ENCODE measurements around the gene ANXA11. TPM values are rescaled to one million over a fixed set of nuclear protein-coding genes. Genes with fewer than 3 reads are reported as not detected.

ANXA11 gene
- total and polyA plus RNA-seq, 3 experiments from 2014 or later: 211 to 292 (median 217) TPM

DNA sequence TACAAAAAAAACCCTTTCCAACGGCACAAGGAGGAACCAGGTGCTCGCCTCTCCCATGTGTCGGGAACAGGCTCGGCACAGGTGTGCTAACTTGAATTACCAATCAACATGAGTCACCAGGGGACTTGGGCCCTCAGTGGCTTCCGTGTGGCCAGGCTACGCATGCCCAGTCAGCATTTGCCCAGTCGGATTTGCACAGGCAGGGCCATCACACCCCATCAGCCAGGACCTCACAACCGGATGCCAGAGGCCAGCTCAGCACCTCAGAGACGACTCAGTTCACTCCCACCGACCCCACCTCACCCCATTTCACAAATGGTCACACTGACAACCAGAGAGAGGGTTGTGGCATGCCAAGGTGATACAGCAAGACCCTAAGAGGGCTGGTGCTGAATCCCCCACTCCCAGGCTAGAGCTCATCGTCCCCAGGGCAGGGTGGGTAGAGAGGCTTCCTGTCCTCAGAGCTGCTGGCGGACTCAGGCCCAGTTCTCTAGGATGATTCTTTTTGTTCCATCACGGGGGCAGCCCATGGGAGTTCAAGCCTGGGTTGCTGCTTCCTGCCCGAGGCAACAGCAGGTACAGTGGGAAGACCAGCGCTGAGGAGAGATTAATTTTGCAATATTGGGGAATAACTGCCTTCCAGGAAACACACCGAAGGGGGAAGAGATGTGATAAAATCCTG lies 13.6 kb downstream of the ANXA11 start:
- no peak overlapping the region for H3K4me3 ChIP-seq (ENCODE audit: low read length)

GRCh38 chr10:80188713-80189112 lies 16.6 kb downstream of the ANXA11 start:
- Mint-ChIP-seq H3K27ac (peak overlapping the region; percentile 85 to 94 (median 92)), H3K4me1 (peaks cover 76 to 89% (median 89%) of the 10 kb centered on the region in 3 donors), H3K27me3 (no peaks in the 10 kb centered on the region), H3K36me3 (peaks cover 0 to 26% (median 7%) of the 10 kb centered on the region in 3 donors), H3K9me3 (no peaks in the 10 kb centered on the region), H3K4me3 (peak overlapping the region in 6 of 7 donors; percentile 34 to 71 (median 59))
- H3K4me3 ChIP-seq (ENCODE audit: low read length): peak overlapping the region; percentile 49
- ChIA-PET CTCF (interaction anchor here (1.3 to 2.5 kb wide), 5 partner anchors 9 to 45 kb away, joined by 3 to 50 read pairs (median 12); partner anchors contain the start of gene ANXA11), POLR2A (interaction anchor here (0.8 to 2.4 kb wide), 4 partner anchors 8 to 45 kb away, joined by 5 to 66 read pairs (median 10); partner anchors contain the start of gene ANXA11)
- H3K27ac ChIP-seq (ENCODE audit: low read depth, low read length): peak overlapping the region; percentile 68
- H3K36me3 ChIP-seq (ENCODE audit: insufficient read depth, low read length): no peaks in the 10 kb centered on the region
- H3K9me3 ChIP-seq (ENCODE audit: low read length): no peaks in the 10 kb centered on the region
- no peak for DNase-seq
- H3K27me3 ChIP-seq (ENCODE audit: insufficient read depth, low read length, poor library complexity, severe bottlenecking): no peaks in the 10 kb centered on the region
- H3K4me1 ChIP-seq (ENCODE audit: insufficient read depth, low read length): peaks cover 85% of the 10 kb centered on the region

More for the DNA sequence above, 13.6 kb downstream of the ANXA11 start:
- H3K4me1 Mint-ChIP-seq: peaks cover 73 to 89% (median 85%) of the 10 kb centered on the region in 3 donors
- peak in 1 of 5 donors; percentile 21 for DNase-seq
- peaks cover 84% of the 10 kb centered on the region for H3K4me1 ChIP-seq (ENCODE audit: insufficient read depth, low read length)
- no peaks in the 10 kb centered on the region for H3K9me3 ChIP-seq (ENCODE audit: low read length)
- H3K27me3 Mint-ChIP-seq: no peaks in the 10 kb centered on the region
- peaks cover 0 to 33% (median 10%) of the 10 kb centered on the region in 3 donors for H3K36me3 Mint-ChIP-seq
- H3K27me3 ChIP-seq (ENCODE audit: insufficient read depth, low read length, poor library complexity, severe bottlenecking): no peaks in the 10 kb centered on the region
- CTCF ChIA-PET: interaction anchor here (1.0 to 1.5 kb wide), 4 partner anchors 10 to 113 kb away, joined by 3 to 7 read pairs (median 4); partner anchors contain the start of gene TMEM254
- POLR2A ChIA-PET: interaction anchor here (0.7 kb wide), 1 partner anchor 14 kb away, joined by 4 read pairs; the partner anchor contains the start of gene ANXA11
- H3K9me3 Mint-ChIP-seq: no peaks in the 10 kb centered on the region
- H3K27ac ChIP-seq (ENCODE audit: low read depth, low read length): no peak overlapping the region
- H3K36me3 ChIP-seq (ENCODE audit: insufficient read depth, low read length): peaks cover 10% of the 10 kb centered on the region
- peak overlapping the region in 6 of 7 donors; percentile 18 to 81 (median 54) for H3K4me3 Mint-ChIP-seq
- H3K27ac Mint-ChIP-seq: peak overlapping the region; percentile 83 to 98 (median 91)

DNA sequence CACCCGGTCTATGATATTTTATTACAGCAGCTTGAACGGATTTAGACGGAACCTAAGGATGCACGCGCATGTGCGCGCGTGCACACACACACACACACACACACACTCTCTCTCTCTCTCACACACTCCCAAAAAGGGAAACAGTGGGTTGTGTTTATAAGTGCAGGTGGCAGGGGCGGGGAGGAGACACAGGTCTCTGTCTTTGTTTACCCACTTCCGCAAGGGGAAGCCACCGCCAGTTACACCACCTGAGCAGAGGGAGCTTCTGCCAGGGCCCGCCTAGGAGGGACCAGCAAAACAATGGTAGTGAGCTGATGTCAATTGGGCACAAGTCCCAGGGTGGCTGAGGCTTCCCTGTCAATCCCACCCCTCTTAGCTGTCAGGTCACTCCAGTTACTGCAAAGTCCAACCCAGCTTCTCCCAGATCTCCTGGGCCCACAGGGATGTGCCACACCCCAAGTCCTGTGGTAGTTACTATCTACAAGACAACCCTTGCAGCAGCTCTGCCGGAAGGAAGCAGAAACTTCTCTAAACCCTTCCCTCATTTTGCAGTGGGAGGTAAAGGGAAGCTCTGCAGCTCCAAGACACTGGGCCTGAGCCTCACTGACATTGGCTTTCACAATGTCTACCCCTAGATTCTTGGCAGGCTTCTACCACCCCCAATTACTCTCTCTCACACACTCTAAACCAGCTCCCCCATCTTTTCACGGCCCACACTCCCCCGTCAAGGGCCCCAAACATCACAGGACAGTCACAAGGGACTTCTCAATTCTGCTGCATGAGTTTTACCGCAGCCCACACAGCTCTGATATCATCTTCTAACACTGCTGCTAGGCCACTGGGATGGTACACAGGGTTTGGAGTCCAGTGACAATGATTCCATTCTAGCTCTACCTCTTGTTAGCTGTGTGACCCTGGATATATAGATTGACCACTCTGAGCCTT lies 17.6 kb downstream of the ANXA11 start:
- H3K36me3 ChIP-seq (ENCODE audit: insufficient read depth, low read length): no peaks in the 10 kb centered on the region
- Mint-ChIP-seq H3K9me3 (no peaks in the 10 kb centered on the region), H3K4me3 (peak overlapping the region; percentile 66 to 87 (median 75)), H3K27me3 (no peaks in the 10 kb centered on the region), H3K27ac (peak overlapping the region; percentile 85 to 94 (median 92)), H3K4me1 (peaks cover 76 to 91% (median 85%) of the 10 kb centered on the region in 3 donors), H3K36me3 (peaks cover 0 to 26% (median 5%) of the 10 kb centered on the region in 3 donors)
- no peaks in the 10 kb centered on the region for H3K9me3 ChIP-seq (ENCODE audit: low read length)
- H3K4me1 ChIP-seq (ENCODE audit: insufficient read depth, low read length): peaks cover 93% of the 10 kb centered on the region
- H3K27ac ChIP-seq (ENCODE audit: low read depth, low read length): peak overlapping the region; percentile 72
- H3K4me3 ChIP-seq (ENCODE audit: low read length): peak overlapping the region; percentile 54
- ChIA-PET CTCF (interaction anchor here (0.7 to 2.5 kb wide), 9 partner anchors 9 to 130 kb away, joined by 3 to 50 read pairs (median 6); partner anchors contain the start of gene ANXA11), POLR2A (interaction anchor here (0.6 to 2.4 kb wide), 9 partner anchors 9 to 298 kb away, joined by 3 to 66 read pairs (median 5); partner anchors contain the start of genes ANXA11 and PRXL2A)
- H3K27me3 ChIP-seq (ENCODE audit: insufficient read depth, low read length, poor library complexity, severe bottlenecking): no peaks in the 10 kb centered on the region
- peak; percentile 64 to 93 (median 87) for DNase-seq

DNA sequence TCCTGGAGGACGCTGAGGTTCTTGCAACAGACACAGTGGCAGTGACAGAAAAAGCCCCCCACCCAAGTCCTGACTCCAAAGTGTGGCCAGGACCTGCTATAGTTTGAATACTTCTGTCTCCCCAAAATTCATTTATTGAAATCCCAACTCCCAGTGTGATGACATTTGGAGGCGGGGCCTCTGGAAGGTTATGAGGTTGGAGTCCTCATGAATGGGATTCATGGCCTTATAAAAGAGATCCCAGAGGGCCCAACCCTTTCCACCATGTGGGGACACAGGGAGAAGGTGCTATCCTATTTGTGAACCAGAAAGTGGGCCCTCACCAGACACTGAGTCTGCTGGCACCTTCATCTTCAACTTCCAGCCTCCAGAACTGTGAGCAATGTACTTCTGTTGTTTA lies 18.3 kb downstream of the ANXA11 start:
- Mint-ChIP-seq H3K36me3 (peaks cover 0 to 26% (median 3%) of the 10 kb centered on the region in 3 donors), H3K4me3 (peak overlapping the region; percentile 66 to 87 (median 75)), H3K27ac (peak overlapping the region; percentile 85 to 94 (median 92)), H3K27me3 (no peaks in the 10 kb centered on the region), H3K9me3 (no peaks in the 10 kb centered on the region), H3K4me1 (peaks cover 77 to 91% (median 83%) of the 10 kb centered on the region in 3 donors)
- H3K27me3 ChIP-seq (ENCODE audit: insufficient read depth, low read length, poor library complexity, severe bottlenecking): no peaks in the 10 kb centered on the region
- no peaks in the 10 kb centered on the region for H3K9me3 ChIP-seq (ENCODE audit: low read length)
- no peaks in the 10 kb centered on the region for H3K36me3 ChIP-seq (ENCODE audit: insufficient read depth, low read length)
- H3K4me3 ChIP-seq (ENCODE audit: low read length): peak overlapping the region; percentile 54
- no peak for DNase-seq
- ChIA-PET POLR2A (interaction anchor here (0.6 to 2.4 kb wide), 6 partner anchors 9 to 299 kb away, joined by 3 to 66 read pairs (median 8); partner anchors contain the start of gene ANXA11), CTCF (interaction anchor here (1.2 to 2.5 kb wide), 6 partner anchors 11 to 129 kb away, joined by 3 to 50 read pairs (median 10); partner anchors contain the start of gene ANXA11)
- peak overlapping the region; percentile 72 for H3K27ac ChIP-seq (ENCODE audit: low read depth, low read length)
- peaks cover 89% of the 10 kb centered on the region for H3K4me1 ChIP-seq (ENCODE audit: insufficient read depth, low read length)

DNA sequence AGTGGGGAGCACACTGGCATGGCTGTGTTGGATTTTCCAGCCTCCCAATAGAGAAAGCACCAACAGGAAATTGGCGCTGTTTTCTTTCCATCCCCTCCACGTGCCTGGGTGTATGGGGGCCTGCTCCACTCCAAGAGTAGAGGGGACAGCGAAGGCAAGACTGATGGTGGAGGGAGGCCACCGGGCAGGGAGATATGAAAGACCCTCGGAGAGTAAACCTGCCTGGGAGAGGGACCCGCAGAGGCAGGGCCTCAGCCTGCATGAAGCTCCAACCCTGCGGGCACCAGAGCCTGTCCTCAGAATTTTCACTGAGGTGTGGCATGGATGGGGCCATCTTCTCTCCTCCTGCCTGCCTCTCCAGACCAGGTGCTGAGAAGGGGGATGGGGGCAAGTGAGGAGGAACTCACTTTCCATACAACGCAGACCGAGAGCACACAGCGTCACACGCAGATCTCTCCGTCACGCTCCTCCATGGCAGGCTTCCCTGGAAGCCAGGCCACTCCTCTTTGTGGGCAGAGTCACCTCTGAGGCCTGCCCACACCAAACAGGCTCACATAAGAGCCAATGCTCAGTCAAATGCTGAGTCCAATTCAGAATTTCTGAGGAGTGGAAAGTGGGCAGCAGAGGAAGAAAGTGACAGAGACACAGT lies 18.8 kb downstream of the ANXA11 start:
- H3K36me3 Mint-ChIP-seq: peaks cover 0 to 31% (median 3%) of the 10 kb centered on the region in 3 donors
- H3K9me3 Mint-ChIP-seq: no peaks in the 10 kb centered on the region
- H3K27me3 Mint-ChIP-seq: no peaks in the 10 kb centered on the region
- peak overlapping the region; percentile 72 for H3K27ac ChIP-seq (ENCODE audit: low read depth, low read length)
- H3K27me3 ChIP-seq (ENCODE audit: insufficient read depth, low read length, poor library complexity, severe bottlenecking): no peaks in the 10 kb centered on the region
- peak in 1 of 5 donors; percentile 44 for DNase-seq
- no peaks in the 10 kb centered on the region for H3K36me3 ChIP-seq (ENCODE audit: insufficient read depth, low read length)
- peaks cover 77 to 91% (median 83%) of the 10 kb centered on the region in 3 donors for H3K4me1 Mint-ChIP-seq
- peak overlapping the region; percentile 35 to 94 (median 90) for H3K27ac Mint-ChIP-seq
- peaks cover 87% of the 10 kb centered on the region for H3K4me1 ChIP-seq (ENCODE audit: insufficient read depth, low read length)
- ChIA-PET CTCF (interaction anchor here (1.5 to 3.0 kb wide), 6 partner anchors 11 to 42 kb away, joined by 5 to 50 read pairs (median 8); partner anchors contain the start of gene ANXA11), POLR2A (interaction anchor here (0.6 to 2.4 kb wide), 5 partner anchors 10 to 300 kb away, joined by 3 to 66 read pairs (median 5); partner anchors contain the start of gene ANXA11)
- peak overlapping the region in 1 of 7 donors; percentile 37 for H3K4me3 Mint-ChIP-seq
- H3K4me3 ChIP-seq (ENCODE audit: low read length): peak overlapping the region; percentile 54
- no peaks in the 10 kb centered on the region for H3K9me3 ChIP-seq (ENCODE audit: low read length)

GRCh38 chr10:80185578-80186299 lies 19.6 kb downstream of the ANXA11 start:
- Mint-ChIP-seq H3K27me3 (no peaks in the 10 kb centered on the region), H3K9me3 (no peaks in the 10 kb centered on the region), H3K4me3 (peak overlapping the region in 1 of 7 donors; percentile 34), H3K4me1 (peaks cover 78 to 93% (median 84%) of the 10 kb centered on the region in 3 donors), H3K27ac (peak overlapping the region; percentile 36 to 94 (median 77)), H3K36me3 (peaks cover 0 to 32% (median 3%) of the 10 kb centered on the region in 3 donors)
- H3K4me3 ChIP-seq (ENCODE audit: low read length): no peak overlapping the region
- H3K36me3 ChIP-seq (ENCODE audit: insufficient read depth, low read length): no peaks in the 10 kb centered on the region
- peaks cover 81% of the 10 kb centered on the region for H3K4me1 ChIP-seq (ENCODE audit: insufficient read depth, low read length)
- ChIA-PET CTCF (interaction anchor here (1.2 to 3.0 kb wide), 3 partner anchors 11 to 41 kb away, joined by 3 to 10 read pairs (median 7); no protein-coding TSS in a partner anchor), POLR2A (interaction anchor here (0.9 kb wide), 2 partner anchors 19 to 20 kb away, joined by 3 read pairs; partner anchors contain the start of gene ANXA11)
- H3K9me3 ChIP-seq (ENCODE audit: low read length): no peaks in the 10 kb centered on the region
- no peak for DNase-seq
- no peaks in the 10 kb centered on the region for H3K27me3 ChIP-seq (ENCODE audit: insufficient read depth, low read length, poor library complexity, severe bottlenecking)
- H3K27ac ChIP-seq (ENCODE audit: low read depth, low read length): no peak overlapping the region
